HG02798 (cell line): ENCODE results near the gene PTP4A1.
"Not testable (repeated sequence)": the region's sequence is repeated elsewhere in the genome, so short reads cannot be mapped to it uniquely, and the experiment has no call there.

ENCODE experiments used
- ATAC-seq: cut with Tn5 transposase; IDR thresholded peaks from one replicate; pipeline ENCODE4 v1.9.1; 2021; ENCODE audit warnings: mild to moderate bottlenecking; ENCODE audit not compliant: unreplicated experiment, poor library complexity

PTP4A1 gene

DNA sequence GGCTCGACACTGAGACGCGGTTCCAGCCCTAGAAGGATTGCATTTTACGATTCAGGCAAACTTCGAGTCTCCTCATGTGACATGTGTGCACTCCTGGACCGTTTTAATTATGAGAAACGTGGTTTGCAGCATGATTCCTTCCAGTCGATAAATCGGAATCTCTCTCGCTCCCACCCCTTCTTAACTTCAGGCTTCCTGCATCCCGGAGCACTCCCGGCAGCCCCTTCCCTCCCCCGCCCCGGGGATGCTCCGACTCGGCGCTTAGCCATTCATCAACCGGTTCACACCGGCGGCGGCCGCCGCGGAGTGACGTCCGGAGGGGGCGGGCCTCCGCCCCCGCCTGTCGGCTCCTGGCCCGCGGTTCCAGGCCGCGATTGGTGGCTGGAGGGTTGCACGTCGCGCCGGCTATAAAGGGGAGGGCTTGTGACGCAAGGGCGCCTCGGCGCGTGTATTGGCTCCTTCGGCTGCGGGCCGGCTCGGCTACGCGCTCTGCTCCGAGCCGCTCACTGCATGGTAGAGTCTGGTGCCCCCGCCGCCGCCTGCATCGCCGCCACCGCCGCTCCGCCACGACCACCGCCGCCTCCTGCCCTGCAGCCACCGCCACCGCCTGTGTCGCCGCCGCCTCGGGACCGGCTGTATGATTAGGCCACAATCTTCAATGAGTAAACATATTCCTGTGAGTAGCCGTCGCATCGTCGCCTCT is at the start of gene PTP4A1, which contains the start of gene LOC128125822:
Gene PTP4A1 (plus strand): TSS at position 437 of the 703 bp plus-strand sequence. CDS start 4,401 bp downstream, outside the sequence.
Gene LOC128125822 (plus strand): TSS at position 437 of the 703 bp plus-strand sequence.
- peak; percentile 91 for ATAC-seq

GRCh38 chr6:63522911-63523287 is 49.4 kb upstream of the PTP4A1 start:
- not testable (repeated sequence) for ATAC-seq

DNA sequence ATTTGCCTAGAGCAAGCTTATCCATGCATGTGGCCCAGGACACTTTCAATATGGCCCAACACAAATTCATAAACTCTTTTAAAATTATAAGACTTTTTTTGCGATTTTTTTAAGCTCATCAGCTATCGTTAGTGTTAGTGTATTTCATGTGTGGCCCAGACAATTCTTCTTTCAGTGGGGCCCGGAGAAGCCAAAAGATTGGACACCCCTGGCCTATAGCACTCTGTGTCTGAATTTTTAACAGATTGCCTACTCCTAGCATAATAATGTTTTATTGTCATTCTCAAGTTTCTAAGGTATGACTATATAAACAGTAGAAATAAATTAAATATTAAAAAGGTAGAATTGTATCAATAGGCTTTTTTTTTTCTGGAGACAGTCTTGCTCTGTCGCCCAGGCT is 48.6 kb upstream of the PTP4A1 start:
- ATAC-seq, result no peak

GRCh38 chr6:63525186-63525878 is 46.9 kb upstream of the PTP4A1 start:
- ATAC-seq, result peak; percentile 53

- ATAC-seq, result no peak
Observed at GRCh38 chr6:63526931-63527330, 45.3 kb upstream of the PTP4A1 start.

DNA sequence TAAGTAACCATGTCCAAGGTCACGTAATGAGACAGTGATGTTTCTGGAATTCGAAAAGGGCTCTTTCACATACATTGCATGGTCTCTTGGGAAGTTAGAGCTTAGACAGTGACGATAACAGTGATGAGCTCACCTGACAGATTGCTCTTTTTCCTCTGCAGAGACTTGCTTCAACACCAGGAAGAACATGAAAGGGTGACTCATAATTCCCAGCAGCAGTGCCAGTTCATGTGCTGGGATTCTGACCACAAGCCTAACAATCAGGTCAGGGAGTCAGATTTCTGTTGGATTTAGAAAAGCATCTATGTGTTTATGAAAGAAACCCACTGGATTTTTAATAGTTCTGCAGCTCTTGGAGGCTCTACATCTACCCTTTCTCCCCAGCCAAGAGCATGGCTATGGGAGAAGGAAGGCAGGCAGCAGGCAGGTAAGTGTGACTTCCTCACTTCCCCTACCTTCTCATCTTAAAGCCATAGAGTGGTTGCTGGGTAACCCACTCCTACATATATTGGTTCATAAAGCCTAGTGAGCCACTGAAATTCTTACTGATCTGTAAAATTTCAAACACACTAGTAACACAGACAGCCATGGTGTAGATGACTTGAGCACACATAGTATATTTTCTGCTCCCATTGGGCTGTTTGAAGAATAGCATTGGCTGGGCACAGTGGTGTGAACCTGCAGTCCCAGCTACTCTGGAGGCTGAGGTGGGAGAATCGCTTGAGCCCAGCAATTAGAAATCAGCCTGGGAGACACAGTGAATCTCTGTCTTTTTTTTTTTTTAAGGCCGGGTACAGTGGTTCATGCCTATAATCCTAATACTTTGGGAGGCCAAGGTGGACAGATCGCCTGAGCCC is 44.4 kb upstream of the PTP4A1 start:
- ATAC-seq, result peak; percentile 43

GRCh38 chr6:63529498-63529897 is 42.8 kb upstream of the PTP4A1 start:
- ATAC-seq, result no peak

DNA sequence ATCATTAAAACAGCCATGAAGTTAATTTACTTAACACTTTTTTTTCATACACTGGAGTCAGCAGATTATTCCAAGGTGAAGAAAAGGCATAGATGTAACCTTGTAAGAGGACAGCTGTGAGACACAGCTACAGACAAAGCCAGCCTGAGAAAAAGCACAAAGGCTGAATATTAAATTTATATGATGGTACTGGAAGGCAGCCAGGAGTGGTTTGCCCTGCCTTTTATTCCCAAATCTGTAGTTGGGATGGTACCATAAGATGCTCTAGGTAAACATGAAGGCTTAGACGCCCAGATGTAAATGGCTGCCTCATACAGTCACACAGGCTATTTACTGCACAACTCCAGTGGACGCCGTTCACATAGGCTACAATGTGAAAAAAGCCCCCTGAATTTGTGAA is 42.1 kb upstream of the PTP4A1 start:
- ATAC-seq, result no peak

DNA sequence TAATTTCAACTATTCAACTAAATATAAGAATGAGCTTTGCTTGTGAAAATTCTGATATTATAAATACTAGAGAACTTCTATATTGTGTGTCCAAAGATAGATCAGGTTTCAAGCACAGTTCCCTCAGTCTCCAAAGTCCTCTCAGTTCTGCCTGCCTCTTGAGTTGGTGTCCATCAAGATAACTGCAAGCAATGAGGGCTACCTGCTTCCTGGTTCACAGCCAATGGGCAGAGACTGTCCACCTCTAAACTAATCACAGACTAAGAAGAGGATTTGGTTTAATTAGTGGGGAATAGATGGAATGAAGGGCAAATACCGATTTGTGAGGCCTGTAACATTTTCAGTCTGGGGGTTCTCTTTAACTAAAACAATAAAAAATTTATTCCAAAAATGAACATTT is 41.3 kb upstream of the PTP4A1 start:
- ATAC-seq, result no peak

DNA sequence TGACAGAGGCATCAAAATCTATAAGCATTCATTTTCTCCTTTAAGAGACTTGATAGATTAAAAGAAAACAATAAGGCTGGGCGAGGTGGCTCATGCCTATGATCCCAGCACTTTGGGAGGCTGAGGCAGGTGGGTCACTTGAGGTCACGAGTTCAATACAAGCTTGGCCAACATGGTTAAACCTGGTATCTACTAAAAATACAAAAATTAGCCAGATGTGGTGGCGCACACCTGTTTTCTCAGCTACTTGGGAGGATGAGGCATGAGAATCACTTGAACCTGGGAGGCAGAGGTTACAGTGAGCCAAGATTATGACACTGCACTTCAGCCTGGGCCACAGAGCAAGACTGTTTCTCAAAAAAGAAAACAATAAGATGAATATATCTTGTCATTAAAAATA is 39.3 kb upstream of the PTP4A1 start:
- ATAC-seq, result no peak

DNA sequence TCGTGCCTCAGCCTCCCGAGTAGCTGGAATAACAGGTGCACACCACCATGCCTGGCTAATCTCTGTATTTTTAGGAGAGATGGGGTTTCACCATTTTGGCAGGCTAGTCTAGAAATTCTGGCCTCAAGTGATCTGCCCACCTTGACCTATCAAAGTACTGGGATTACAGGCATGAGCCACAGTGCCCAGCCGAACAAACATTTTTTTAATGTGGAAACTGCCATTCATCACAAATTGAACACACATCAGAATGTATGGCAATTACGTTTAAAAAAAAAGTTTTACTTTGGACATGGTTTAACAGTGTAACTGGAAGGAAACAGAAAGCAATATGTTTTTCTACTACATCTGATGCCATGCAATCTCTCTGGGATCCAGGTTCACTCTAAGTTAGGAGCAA is 38.3 kb upstream of the PTP4A1 start:
- ATAC-seq, result no peak

GRCh38 chr6:63537201-63537958 is 34.9 kb upstream of the PTP4A1 start:
- peak; percentile 55 for ATAC-seq

GRCh38 chr6:63537959-63538300 is 34.4 kb upstream of the PTP4A1 start:
- peak; percentile 73 for ATAC-seq

GRCh38 chr6:63538550-63538949 is 33.7 kb upstream of the PTP4A1 start:
- ATAC-seq, result no peak

GRCh38 chr6:63543001-63543400 is 29.3 kb upstream of the PTP4A1 start:
- ATAC-seq, result no peak

DNA sequence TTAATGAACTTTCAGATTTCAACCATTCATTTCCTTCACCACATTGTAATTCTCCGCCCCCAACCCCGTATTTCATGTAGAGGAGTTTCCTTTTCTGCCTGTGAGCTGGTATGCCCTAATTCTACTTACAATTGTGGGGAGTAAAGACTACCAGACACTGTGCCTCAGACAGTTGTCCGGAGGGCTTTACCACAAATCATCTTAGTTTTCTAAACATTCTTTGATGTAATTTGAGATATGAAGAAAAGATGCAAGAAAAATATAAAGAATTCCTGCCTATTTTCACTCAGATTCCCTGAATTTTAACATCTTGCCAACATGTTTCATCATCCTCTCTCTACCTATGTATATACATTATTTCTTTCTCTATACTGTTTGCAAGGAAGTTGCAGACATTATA is 28.3 kb upstream of the PTP4A1 start:
- ATAC-seq, result no peak

DNA sequence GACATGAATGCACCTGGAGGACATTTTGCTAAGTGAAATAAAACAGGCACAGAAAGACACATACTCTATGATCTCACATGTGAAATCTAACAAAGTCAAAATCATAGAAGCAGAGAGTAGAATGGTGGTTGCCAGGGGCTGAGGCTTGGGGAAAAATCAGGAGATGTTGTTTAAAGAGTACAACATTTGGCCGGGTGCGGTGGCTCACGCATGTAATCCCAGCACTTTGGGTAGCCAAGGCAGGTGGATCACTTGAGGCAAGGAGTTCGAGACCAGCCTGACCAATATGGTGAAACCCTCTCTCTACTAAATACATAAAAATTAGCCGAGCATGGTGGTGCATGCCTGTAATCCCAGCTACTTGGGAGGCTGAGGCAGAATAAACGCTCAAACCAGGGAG is 26.0 kb upstream of the PTP4A1 start:
- ATAC-seq, result no peak

DNA sequence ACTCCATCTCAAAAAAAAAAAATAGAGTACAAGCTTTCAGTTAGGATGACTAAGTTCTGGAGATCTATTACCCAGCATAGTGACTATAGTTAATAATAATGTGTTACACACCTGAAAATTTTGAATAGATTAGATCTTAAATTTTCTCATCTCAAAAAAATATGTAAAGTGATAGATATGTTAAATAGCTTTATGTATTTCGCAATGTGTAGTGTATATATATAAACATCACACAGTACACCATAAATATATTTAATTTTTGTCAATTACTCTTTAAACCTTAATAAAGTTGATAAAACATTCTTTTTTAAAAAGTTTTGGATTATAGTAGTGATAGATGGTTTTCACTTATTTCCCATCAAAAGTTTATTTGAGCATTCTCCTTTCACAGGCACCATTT is 25.6 kb upstream of the PTP4A1 start:
- no peak for ATAC-seq

GRCh38 chr6:63549076-63549475 is 23.2 kb upstream of the PTP4A1 start:
- no peak for ATAC-seq

GRCh38 chr6:63553208-63553607 is 19.1 kb upstream of the PTP4A1 start:
- peak; percentile 97 for ATAC-seq
